GM21825 (cell line): ENCODE results near the gene COL4A1.

ENCODE experiments used
- ATAC-seq: cut with Tn5 transposase; IDR thresholded peaks from one replicate; pipeline ENCODE4 v1.9.1; 2021; ENCODE audit warnings: mild to moderate bottlenecking, moderate library complexity; ENCODE audit not compliant: unreplicated experiment

The COL4A1 gene

GRCh38 chr13:110297766-110298504 is 9.0 kb downstream of the COL4A1 start:
- no peak for ATAC-seq

DNA sequence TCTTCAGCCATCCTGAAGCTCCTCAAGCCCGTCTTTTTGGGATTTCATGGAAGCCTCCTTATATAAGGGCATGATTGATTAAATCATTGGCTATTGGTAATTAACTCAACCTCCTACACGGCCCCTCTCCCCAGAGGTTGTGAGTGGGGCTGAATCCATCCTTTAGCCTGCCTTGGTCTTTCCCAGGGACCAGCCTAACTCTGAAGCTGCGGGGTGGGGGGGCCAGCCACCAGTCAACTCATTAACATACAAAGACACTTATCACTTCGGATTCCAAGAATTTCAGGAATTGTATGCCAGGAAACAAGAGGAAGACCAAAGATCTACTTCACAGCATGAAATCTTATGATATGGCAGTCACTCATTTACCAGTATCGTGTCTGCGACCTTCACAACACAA is 9.9 kb downstream of the COL4A1 start:
- no peak for ATAC-seq

DNA sequence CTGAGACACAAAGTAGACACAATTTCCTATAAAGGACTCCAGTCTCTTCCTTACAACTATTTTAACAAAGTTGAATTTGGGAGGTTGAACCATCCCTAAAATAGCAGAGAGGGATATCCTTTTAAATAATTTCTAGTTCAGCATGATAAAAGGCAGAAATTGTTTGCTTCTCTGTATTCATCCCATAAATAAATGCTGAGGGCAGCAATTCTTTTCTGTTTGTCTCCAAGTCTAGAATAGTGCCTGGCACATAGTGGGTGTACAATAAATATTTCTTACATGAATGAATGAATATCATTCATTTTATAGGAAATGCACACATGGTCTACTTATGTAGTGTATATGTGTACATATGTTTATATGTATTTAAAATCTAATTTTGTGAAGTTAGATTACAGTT is 12.3 kb downstream of the COL4A1 start:
- no peak for ATAC-seq

DNA sequence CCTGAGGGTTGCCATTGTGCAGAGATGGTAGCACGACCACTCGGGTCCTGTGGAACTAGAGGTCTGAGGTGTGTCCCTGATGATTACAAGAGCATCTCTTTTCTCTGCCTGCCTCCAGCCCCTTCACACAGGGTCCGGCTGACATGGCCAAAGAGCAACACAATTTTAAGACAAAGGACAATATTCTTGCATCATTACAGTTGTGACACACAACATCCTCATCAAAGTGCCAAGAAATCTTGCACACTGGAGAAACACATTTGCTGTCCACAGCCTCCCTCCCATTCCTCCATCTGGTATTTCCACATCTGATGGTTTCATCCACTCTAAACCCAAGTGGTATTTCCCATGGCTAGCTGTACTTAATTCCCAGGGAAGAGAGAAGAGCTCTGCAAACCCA is 12.8 kb downstream of the COL4A1 start:
- no peak for ATAC-seq

DNA sequence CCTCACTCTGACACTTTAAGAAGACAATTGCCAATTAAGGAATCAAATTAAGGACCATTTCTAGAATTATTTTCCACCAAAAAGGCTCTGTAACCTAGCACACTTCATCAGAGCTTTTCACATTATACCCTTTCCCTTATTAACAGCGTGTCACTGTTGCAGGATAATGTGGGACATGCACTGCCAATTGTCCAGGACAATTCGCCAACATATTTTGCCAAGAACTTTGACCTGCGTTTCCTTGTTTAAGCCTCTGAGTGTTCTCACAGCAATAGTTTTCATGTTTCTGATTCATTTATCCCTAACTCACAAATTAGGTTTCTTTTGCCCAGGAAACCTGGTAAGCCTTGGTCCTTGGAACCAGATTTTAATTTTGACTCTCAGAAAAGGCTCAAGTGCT is 13.3 kb downstream of the COL4A1 start:
- no peak for ATAC-seq

GRCh38 chr13:110293037-110293436 is 13.9 kb downstream of the COL4A1 start:
- ATAC-seq: no peak

DNA sequence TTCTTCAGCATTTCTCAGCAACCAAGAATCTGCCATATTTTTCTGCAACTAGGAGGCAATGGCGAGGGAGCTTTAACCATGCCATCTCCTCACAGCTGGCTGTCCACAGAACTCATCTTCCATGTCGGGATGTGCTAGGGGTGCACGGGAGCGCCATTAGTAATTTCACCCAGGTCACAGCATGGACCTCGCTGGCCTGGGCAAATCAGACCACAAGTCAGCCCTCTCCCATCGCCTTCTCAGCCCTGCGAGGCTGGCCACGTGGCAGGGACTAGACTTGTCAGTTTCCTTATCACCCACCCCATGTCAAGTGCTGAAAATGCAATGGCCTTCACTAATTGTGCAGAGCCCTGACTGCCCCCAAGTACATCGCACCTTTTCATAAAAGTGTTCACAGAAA is 15.7 kb downstream of the COL4A1 start:
- ATAC-seq: no peak

DNA sequence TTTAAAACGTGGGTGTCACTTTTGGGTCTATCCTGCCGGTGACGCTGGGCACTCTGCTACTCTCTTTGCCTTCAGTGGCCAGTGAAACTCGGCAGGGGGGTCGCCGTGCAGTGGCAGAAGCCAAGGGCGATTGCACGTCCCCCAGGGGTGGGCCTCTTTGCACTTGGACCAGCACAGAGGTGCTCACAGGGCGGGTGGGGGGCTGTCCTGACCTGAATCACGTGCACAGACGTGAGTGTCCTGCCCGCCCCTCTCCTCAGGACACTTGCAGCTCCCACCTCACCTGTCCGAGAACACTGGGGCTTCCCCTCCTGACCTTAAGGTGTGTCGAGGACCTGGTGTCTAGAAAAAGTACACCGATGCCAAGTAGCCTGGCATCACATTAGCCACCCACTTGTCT is 16.1 kb downstream of the COL4A1 start:
- ATAC-seq: no peak

GRCh38 chr13:110290153-110290552 is 16.8 kb downstream of the COL4A1 start:
- ATAC-seq: no peak

DNA sequence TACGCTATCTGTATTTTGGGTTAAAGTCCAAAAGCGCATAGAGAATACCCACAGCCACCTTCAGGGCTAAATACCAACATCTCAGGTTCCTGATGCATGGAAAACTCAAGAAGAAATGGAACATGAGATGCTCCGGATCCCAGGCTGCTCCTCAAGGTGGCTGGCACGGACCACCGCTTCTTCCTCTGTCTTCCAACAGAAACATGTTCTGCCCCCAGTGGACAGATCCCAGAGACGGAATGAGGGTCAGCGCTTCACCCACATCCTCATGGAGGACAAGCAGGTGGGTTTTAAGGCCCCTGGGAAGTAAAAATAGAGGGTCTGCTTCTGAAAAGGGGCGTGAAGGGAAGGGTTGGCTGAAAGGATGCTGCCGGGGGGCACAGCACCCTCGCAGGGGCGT is 17.3 kb downstream of the COL4A1 start:
- ATAC-seq: no peak

GRCh38 chr13:110289174-110289573 is 17.8 kb downstream of the COL4A1 start:
- ATAC-seq: no peak

DNA sequence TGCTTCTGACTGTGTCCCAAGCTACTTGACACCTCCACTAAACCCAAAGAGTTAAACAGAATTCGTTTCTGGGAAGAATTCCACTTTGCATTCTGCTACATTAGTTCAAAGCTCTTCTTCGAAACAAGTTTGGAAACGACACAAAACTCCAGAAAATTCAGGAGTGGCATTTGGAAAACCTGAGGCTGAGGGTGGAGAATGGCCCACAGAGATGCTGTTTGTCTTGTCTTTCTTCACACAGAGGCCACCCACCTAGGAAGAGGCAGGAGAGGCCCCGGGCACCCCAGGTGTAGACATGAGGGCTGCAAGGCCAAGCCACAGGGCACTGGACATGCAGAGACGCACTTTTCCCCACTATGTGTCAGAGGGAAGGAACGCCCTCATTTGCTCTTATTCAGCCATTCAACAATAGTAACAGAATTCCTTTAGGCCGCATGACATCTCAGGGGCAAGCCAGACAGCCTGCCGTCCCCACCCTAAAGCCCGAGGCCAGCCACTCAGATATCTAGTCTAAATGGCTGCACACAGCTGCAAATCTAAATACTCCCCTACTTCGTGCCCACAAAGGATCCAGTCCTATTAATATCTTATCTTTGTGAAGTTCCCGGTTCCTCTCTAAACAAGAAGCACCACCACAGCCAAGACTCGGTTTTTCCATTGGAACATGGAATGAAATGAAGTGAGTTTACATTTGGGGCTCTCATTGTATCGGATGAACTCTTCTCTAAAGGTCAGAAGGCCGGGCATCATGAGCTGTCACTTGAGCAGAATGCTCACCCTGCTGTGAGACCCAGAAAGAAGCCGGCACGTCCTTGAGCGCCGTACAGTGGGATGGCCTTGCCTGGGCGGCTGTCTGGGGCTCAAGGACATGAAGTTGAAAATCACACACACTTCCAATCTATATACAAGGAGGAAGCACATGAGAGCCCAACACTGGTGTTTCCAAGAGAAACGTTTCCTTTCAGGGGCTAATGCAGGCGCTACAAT is 19.8 kb downstream of the COL4A1 start:
- no peak for ATAC-seq

GRCh38 chr13:110285991-110286832 is 20.7 kb downstream of the COL4A1 start:
- ATAC-seq: no peak

DNA sequence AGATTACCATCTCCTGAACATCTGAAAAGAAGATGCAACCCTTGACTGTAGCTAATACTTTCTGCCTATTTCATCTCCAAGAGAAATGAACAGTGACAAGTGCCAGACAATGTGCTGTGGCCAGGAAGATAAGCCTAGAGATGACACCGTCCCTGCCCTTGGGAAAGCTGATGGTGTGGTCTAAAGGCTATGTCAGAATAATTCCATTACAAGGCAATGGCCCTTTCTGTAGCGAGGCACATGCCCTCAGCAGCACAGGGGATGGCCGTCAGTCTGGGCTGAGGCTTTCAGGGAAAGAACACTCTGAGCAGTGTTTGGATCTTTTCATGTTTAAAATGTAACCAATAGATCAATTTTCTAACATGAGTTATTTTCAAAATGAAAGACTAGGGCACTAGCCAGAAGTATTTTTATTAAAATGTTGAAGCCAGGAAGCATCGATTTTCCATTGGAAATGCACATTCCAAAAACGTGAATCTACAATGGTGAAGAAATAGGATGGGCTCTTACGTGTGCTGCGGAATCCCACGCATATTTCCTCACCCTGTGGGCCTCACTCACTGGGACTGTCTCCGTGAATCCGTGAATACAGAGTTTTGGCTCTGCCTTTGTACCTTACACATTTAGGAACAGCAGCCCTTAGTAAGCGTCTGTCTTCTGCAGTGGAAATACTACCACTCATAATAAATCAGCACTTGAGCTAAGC is 22.0 kb downstream of the COL4A1 start:
- ATAC-seq: no peak

DNA sequence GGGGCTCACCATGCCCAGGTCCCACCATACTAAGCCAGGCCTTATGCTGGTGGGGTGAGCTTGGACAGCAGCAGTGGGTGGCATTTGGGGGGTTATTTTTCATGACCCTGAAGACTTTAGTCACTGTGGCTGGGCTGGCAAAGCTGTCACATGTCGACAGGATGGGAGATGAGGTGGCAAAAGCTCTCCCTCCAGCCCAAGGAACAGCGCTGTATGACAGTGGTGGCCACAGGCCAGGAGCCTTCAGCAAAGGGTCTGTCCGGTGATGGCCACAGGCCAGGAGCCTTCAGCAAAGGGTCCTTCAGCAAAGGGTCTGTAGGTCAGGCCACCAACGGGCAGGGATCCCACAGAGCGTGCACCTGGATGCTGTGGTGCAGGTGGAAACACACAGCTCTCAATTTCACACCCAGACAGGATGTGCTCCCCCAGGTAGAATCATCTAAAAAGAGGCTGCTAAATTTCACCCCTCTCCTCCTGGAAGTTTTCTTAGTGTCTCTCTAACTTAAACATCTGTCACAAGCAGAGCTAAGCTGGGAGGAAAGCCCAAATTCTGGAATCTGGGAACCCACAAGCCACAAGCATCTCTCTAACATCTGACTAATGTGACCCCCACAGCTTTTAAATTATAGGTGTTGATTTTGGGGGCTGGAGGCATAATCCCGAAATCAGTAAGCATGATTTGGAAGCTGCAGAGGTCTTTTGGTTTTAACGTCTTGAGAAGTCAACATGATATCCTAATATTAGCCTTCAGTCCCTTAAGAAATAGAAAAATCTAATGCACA is 23.0 kb downstream of the COL4A1 start:
- ATAC-seq: no peak

GRCh38 chr13:110282316-110282841 is 24.6 kb downstream of the COL4A1 start:
- no peak for ATAC-seq

GRCh38 chr13:110281736-110282135 is 25.2 kb downstream of the COL4A1 start:
- no peak for ATAC-seq

DNA sequence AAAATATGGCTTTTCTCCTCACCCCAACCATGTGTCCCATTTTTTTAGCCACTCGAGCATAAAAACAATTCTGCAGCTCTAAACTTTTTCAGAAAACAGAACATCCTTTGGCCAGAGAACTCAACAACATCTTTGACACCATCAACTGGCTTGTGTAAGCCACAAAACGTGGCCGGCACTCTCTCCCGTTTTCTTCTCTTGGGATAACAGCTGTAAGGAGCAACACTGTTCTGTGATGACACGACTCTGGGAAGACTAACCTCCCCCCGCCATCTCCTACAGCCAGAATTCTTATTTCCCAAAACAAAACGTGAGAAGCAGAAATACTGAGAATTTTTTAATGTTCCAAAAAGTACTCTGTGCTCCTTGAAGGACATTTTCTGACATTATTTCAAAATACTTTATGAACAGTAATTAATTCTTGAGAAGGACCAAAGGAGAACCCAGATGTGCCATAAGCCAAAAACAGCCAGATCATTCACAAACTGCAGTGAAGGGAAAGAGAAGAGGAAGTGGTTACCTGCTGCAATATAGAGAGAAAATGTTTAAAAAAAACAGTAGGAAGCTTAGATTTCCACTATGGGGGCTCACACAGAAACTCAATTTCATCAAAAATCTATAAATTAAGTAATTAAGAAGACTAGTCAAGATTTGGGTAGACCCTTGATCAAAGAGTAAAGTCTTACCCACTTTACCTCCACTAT is 25.8 kb downstream of the COL4A1 start:
- ATAC-seq: no peak
